IMR-90 (cell line): ENCODE results near the gene FUS. TPM values are rescaled to one million over a fixed set of nuclear protein-coding genes. Genes with fewer than 3 reads are reported as not detected.

ENCODE experiments used
- ATAC-seq: fragments of 200-7000 bp; cut with Tn5 transposase; 2 replicates; pipeline ENCODE4 v1.9.1; 2020; ENCODE audit warnings: low read depth, mild to moderate bottlenecking, moderate library complexity
- BruUV-seq: library from RNA; stranded (reverse); fragments of 400-500 nt; replicated peaks from 2 replicates; lab custom pipeline; 2021; lab: Mats Ljungman, UMichigan
- CTCF ChIA-PET: fragments of 300-600 bp; formaldehyde crosslinking; extraction: SDS; loops from one replicate; lab custom pipeline; 2021; ENCODE audit warnings: antibody characterized with exemption; lab: Yijun Ruan, JAX
- POLR2A ChIA-PET: fragments of 300-600 bp; sonication (Branson Sonifier 250); formaldehyde crosslinking; loops from one replicate; lab custom pipeline; 2022; ENCODE audit warnings: antibody characterized with exemption; ENCODE audit not compliant: unreplicated experiment; lab: Charles Lee
- DNase-seq: peaks from one replicate; pipeline ENCODE4 v3.0.0; 2013
- H2AFZ ChIP-seq: replicated peaks from 2 replicates; pipeline ENCODE3; 2013; ENCODE audit warnings: low read length, mild to moderate bottlenecking; ENCODE audit not compliant: poor library complexity
- H2AK5ac ChIP-seq: 2 replicates; pipeline ENCODE4 v1.6.1; 2013; ENCODE audit warnings: low read depth, low read length, inconsistent platforms
- H2AK9ac ChIP-seq: replicated peaks from 2 replicates; pipeline ENCODE3; 2013; ENCODE audit warnings: mild to moderate bottlenecking, low read depth, low read length, moderate library complexity; ENCODE audit not compliant: poor library complexity
- H2BK120ac ChIP-seq: 2 replicates; pipeline ENCODE4 v1.6.1; 2013; ENCODE audit warnings: low read depth, low read length, inconsistent platforms
- H2BK15ac ChIP-seq: 3 replicates; pipeline ENCODE4 v1.6.1; 2013; ENCODE audit warnings: low read depth, low read length, inconsistent platforms
- H2BK20ac ChIP-seq: 2 replicates; pipeline ENCODE4 v1.6.1; 2013; ENCODE audit warnings: low read depth, mild to moderate bottlenecking, inconsistent platforms, low read length, moderate library complexity
- H2BK5ac ChIP-seq: 2 replicates; pipeline ENCODE4 v1.6.1; 2013; ENCODE audit warnings: mild to moderate bottlenecking, low read depth, low read length, inconsistent platforms; ENCODE audit not compliant: poor library complexity, severe bottlenecking
- H3K14ac ChIP-seq: replicated peaks from 2 replicates; pipeline ENCODE4 v1.6.1; 2013; ENCODE audit warnings: low read depth, low read length, inconsistent platforms
- H3K18ac ChIP-seq: 2 replicates; pipeline ENCODE4 v1.6.1; 2013; ENCODE audit warnings: low read depth, low read length, control low read depth
- H3K23ac ChIP-seq: 2 replicates; pipeline ENCODE4 v1.6.1; 2013; ENCODE audit warnings: low read depth, low read length, inconsistent platforms
- H3K27ac ChIP-seq: 2 replicates; pipeline ENCODE4 v1.5.1; 2013; ENCODE audit warnings: mild to moderate bottlenecking, control low read depth, low read length; ENCODE audit not compliant: insufficient read depth
- H3K27me3 ChIP-seq: 2 replicates; pipeline ENCODE4 v1.6.1; 2013; ENCODE audit warnings: low read length; ENCODE audit not compliant: control insufficient read depth, insufficient read depth
- H3K36me3 ChIP-seq: 2 replicates; pipeline ENCODE4 v1.6.1; 2013; ENCODE audit warnings: low read length, mixed read lengths; ENCODE audit not compliant: control insufficient read depth, insufficient read depth
- H3K4ac ChIP-seq: 2 replicates; pipeline ENCODE4 v1.6.1; 2013; ENCODE audit warnings: low read depth, low read length, inconsistent platforms
- H3K4me1 ChIP-seq: 2 replicates; pipeline ENCODE4 v1.6.1; 2013; ENCODE audit warnings: low read length, mixed read lengths; ENCODE audit not compliant: control insufficient read depth, insufficient read depth
- H3K4me2 ChIP-seq: 2 replicates; pipeline ENCODE4 v1.6.1; 2013; ENCODE audit warnings: low read depth, mild to moderate bottlenecking, control low read depth, low read length, moderate library complexity
- H3K4me3 ChIP-seq: 2 replicates; pipeline ENCODE4 v1.5.1; 2013; ENCODE audit warnings: low read depth, mild to moderate bottlenecking, control low read depth, low read length, moderate library complexity; ENCODE audit not compliant: insufficient read depth
- H3K56ac ChIP-seq: 2 replicates; pipeline ENCODE4 v1.6.1; 2013; ENCODE audit warnings: low read length, inconsistent platforms; ENCODE audit not compliant: insufficient read depth; ENCODE audit errors: extremely low read depth
- H3K79me1 ChIP-seq, 2 experiments: 2 replicates each; pipeline ENCODE4 v1.6.1; 2013; ENCODE audit warnings: low read length in 2 of 2, inconsistent platforms in 1 of 2, low read depth in 1 of 2
- H3K9ac ChIP-seq: 2 replicates; pipeline ENCODE4 v1.6.1; 2013; ENCODE audit warnings: low read depth, low read length, control low read depth
- H3K9me1 ChIP-seq: 2 replicates; pipeline ENCODE4 v1.6.1; 2013; ENCODE audit warnings: low read length, inconsistent platforms; ENCODE audit not compliant: insufficient read depth
- H3K9me3 ChIP-seq: 2 replicates; pipeline ENCODE4 v1.6.1; 2013; ENCODE audit warnings: low read length; ENCODE audit not compliant: control insufficient read depth, insufficient read depth
- H4K20me1 ChIP-seq: 2 replicates; pipeline ENCODE4 v1.6.1; 2013; ENCODE audit warnings: low read length, inconsistent platforms; ENCODE audit not compliant: insufficient read depth
- H4K5ac ChIP-seq: 2 replicates; pipeline ENCODE4 v1.6.1; 2013; ENCODE audit warnings: mild to moderate bottlenecking, low read depth, low read length, control low read depth
- H4K8ac ChIP-seq, 2 experiments: 2 replicates each; pipeline ENCODE4 v1.6.1; 2013; ENCODE audit warnings: low read depth in 2 of 2, low read length in 2 of 2, control low read depth in 1 of 2, inconsistent platforms in 1 of 2
- H4K91ac ChIP-seq: 2 replicates; pipeline ENCODE4 v1.6.1; 2013; ENCODE audit warnings: low read depth, low read length, inconsistent platforms; ENCODE audit not compliant: insufficient read depth
- BHLHE40 ChIP-seq: fragments of 150-350 bp; IDR thresholded peaks from 2 replicates; pipeline ENCODE4 v1.6.1; 2016; ENCODE audit warnings: mild to moderate bottlenecking, low read depth, low read length
- POLR2A ChIP-seq: IDR thresholded peaks from 2 replicates; pipeline ENCODE4 v1.6.1; 2012; ENCODE audit warnings: mild to moderate bottlenecking, low read depth, low read length
- WGBS, 2 experiments: methylation state at CpG; one replicate each; pipeline versions ENCODE4 v1.1.5 to v1.1.7; 2013; ENCODE audit warnings: missing lambda C conversion rate in 2 of 2; ENCODE audit not compliant: insufficient read length in 1 of 2; ENCODE audit errors: extremely low coverage in 2 of 2; 5-methylcytosine and 5-hydroxymethylcytosine counted together
- dilution Hi-C: fragments of 300-500 bp; cut with HindIII; formaldehyde crosslinking; loops from one replicate; pipeline ENCODE4 v1.14.3; 2018; ENCODE audit warnings: low sequenced_read_pairs; ENCODE audit not compliant: unreplicated experiment
- in situ Hi-C: fragments of 300-500 bp; cut with MboI; formaldehyde crosslinking; loops from 3 replicates; pipeline ENCODE4 v1.14.3; 2019; ENCODE audit warnings: low sequenced_read_pairs, inconsistent platforms, mixed read lengths
- intact Hi-C: fragments of 100-400 bp; cut with micrococcal nuclease; formaldehyde crosslinking; loops from 2 replicates; pipeline ENCODE4 v1.10.0; 2022
- polyA plus RNA-seq, 3 experiments: library from polyadenylated mRNA; depleted of rRNA; stranded (reverse); fragments of >200 nt; gene quantifications; 2 replicates each; pipeline ENCODE4 v1.2.3, GENCODE V29; 2012; ENCODE audit warnings: low replicate concordance in 1 of 3
- total RNA-seq: library from RNA; depleted of rRNA; stranded (reverse); fragments of >200 nt; gene quantifications from 2 replicates; pipeline ENCODE4 v1.2.3, GENCODE V29; 2012
- TF ChIP-seq, protein P1 (sequence below): fragments of 150-350 bp; IDR thresholded peaks from 2 replicates; pipeline ENCODE4 v1.6.1; 2017; ENCODE audit warnings: mild to moderate bottlenecking, antibody characterized with exemption, low read length, low read depth
- TF ChIP-seq, protein P2 (sequence below): fragments of 150-350 bp; IDR thresholded peaks from 2 replicates; pipeline ENCODE4 v1.6.1; 2016; ENCODE audit warnings: low read depth, mild to moderate bottlenecking, low read length, moderate library complexity, borderline replicate concordance

Gene FUS
- total and polyA plus RNA-seq, 2 of the 4 experiments (the other 2 are of a cell fraction), result 42.8 to 340 TPM

DNA sequence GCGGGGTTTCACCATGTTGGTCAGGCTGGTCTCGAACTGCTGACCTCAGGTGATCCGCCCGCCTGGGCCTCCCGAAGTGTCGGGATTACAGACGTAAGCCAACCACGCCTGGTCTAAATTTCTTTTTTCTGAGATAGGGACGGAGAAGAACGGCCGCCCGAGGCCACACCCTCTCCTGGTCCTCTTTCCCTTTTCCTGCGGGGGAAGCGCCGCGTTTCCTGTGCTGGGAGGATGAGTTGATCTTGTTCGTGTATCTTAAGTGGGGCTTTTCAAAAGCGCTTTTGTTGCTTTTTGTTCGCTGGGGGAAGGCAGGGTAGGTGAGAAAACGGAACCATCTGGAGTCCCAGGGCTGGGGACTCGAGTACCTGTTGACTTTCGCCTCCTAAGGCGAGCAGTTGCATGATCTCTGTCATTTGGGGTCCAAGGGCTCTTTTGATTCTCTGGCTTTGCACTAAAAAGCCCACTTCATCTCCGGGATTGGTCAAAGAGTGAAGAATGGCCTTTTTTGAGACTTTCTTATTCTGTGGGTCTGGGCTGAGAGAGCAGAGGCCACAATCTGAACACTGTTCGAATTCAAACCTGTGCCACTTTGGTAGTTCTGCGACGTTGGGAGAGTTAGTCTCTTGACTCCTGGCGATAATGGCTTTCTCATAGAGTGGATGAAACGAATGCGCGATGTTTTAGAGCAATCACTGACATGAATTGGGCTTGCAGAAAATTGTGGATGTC lies 1.3 kb downstream of the FUS start:
- no peak overlapping the region for H2BK15ac ChIP-seq
- H2AK5ac ChIP-seq, result peak overlapping the region; percentile 61
- no peak overlapping the region; a peak in 2 of 4 replicates for H4K8ac ChIP-seq
- peak overlapping the region; percentile 85 for H2AK9ac ChIP-seq
- CTCF ChIA-PET, result no interaction called here
- ATAC-seq, result no peak
- H3K14ac ChIP-seq, result peak overlapping the region; percentile 84
- TSS peak; percentile 42 for BruUV-seq
- H3K9me3 ChIP-seq, result no peaks in the 10 kb centered on the region
- in situ Hi-C loops (no loop called here), intact Hi-C loops (loop anchor here (10.0 kb wide), 1 partner anchor 694 kb away; the partner anchor contains the start of gene ZNF267), dilution Hi-C loops (no loop called here)
- peak overlapping the region; percentile 84 for H3K4ac ChIP-seq
- H3K4me2 ChIP-seq, result peak overlapping the region; percentile 81
- WGBS, 2 experiments, result 0% methylated on average over 14 of the region's 31 CpGs; no CpG with 5 or more reads in 1 of the 2 experiments
- no peaks in the 10 kb centered on the region for H3K27me3 ChIP-seq
- peaks cover 10 to 50% of the 10 kb centered on the region in 2 experiments for H3K79me1 ChIP-seq
- peak overlapping the region; percentile 79 for H3K9ac ChIP-seq
- no peak overlapping the region for H4K5ac ChIP-seq
- H3K18ac ChIP-seq, result no peak overlapping the region
- H3K4me3 ChIP-seq, result peak overlapping the region; percentile 69
- peak overlapping the region; percentile 45; the same call in 1 of the 2 replicates for H3K56ac ChIP-seq
- H3K27ac ChIP-seq, result peak overlapping the region; percentile 96
- peaks cover 41% of the 10 kb centered on the region for H3K36me3 ChIP-seq
- peaks cover 6% of the 10 kb centered on the region; the same call in 1 of the 2 replicates for H3K4me1 ChIP-seq
- TF ChIP-seq, protein P1, sequence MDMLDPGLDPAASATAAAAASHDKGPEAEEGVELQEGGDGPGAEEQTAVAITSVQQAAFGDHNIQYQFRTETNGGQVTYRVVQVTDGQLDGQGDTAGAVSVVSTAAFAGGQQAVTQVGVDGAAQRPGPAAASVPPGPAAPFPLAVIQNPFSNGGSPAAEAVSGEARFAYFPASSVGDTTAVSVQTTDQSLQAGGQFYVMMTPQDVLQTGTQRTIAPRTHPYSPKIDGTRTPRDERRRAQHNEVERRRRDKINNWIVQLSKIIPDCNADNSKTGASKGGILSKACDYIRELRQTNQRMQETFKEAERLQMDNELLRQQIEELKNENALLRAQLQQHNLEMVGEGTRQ, result no peak
- TF ChIP-seq POLR2A (no peak), BHLHE40 (no peak)
- TF ChIP-seq, protein P2, sequence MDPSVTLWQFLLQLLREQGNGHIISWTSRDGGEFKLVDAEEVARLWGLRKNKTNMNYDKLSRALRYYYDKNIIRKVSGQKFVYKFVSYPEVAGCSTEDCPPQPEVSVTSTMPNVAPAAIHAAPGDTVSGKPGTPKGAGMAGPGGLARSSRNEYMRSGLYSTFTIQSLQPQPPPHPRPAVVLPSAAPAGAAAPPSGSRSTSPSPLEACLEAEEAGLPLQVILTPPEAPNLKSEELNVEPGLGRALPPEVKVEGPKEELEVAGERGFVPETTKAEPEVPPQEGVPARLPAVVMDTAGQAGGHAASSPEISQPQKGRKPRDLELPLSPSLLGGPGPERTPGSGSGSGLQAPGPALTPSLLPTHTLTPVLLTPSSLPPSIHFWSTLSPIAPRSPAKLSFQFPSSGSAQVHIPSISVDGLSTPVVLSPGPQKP, result no peak
- H3K23ac ChIP-seq, result peak overlapping the region; percentile 73
- H2AFZ ChIP-seq, result no peak overlapping the region
- no peak overlapping the region for H2BK20ac ChIP-seq
- 0 out of 2 replicates have a peak overlapping the region, but pooled peaks have one; percentile 7 for H4K91ac ChIP-seq
- peaks cover 66% of the 10 kb centered on the region for H4K20me1 ChIP-seq
- H2BK5ac ChIP-seq, result peak overlapping the region; percentile 54
- DNase-seq, result peak; percentile 44
- POLR2A ChIA-PET, result interaction anchor here (0.9 to 2.0 kb wide), 2 partner anchors 25 to 39 kb away, joined by 7 to 9 read pairs; no protein-coding TSS in a partner anchor
- no peak overlapping the region for H2BK120ac ChIP-seq
- H3K9me1 ChIP-seq, result peaks cover 7% of the 10 kb centered on the region; the same call in 1 of the 2 replicates
